ENCODE measurements around the gene SCPEP1.

SCPEP1 gene

GRCh38 chr17:57004944-57005579 lies 27.1 kb downstream of the SCPEP1 start:
- DNase-seq: no peak

DNA sequence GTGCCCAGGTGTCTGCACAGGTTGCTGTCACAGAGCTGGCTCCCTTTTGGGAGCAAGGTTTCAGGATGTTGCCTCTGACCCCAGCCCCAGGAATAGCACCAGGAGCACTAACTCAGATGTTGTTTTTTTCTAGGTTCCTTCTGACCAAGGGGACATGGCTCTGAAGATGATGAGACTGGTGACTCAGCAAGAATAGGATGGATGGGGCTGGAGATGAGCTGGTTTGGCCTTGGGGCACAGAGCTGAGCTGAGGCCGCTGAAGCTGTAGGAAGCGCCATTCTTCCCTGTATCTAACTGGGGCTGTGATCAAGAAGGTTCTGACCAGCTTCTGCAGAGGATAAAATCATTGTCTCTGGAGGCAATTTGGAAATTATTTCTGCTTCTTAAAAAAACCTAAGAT lies 28.1 kb downstream of the SCPEP1 start:
- no peak for DNase-seq

GRCh38 chr17:57008958-57009357 lies 31.0 kb downstream of the SCPEP1 start:
- no peak for DNase-seq

DNA sequence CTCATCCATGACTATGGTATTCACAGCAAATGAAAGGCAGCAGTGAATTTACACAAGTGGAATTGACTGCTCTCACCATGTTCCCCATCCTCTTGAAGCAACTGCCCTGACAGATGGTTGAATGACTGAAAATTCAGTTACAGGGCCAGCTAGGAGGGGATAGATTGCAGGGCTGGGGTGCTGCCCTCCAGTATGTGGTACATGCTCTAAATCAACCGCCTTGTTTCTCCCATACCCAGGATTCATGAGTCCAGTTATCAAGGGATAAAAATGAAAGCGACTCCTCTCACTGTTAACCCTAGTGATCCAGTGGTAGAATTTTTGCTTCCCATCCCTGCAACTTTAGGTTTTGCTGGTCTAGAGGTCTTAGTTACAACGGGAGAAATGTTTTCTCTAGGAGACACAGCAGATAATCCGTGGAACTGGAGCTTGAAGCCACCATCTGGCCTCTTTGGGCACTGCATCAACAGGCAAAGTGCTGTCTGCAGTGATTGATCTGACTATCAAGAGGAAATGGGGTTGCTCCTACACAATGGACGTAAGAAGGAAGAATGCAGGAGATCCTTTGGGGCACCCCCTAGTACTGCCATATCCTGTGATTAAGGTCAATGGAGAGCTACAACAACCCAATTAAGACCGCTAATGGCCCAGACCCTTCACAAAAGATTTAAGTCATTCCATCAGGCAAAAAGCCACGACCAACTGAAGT lies 32.0 kb downstream of the SCPEP1 start:
- peak; percentile 42 for DNase-seq

GRCh38 chr17:57010487-57010886 lies 32.6 kb downstream of the SCPEP1 start:
- no peak for DNase-seq

DNA sequence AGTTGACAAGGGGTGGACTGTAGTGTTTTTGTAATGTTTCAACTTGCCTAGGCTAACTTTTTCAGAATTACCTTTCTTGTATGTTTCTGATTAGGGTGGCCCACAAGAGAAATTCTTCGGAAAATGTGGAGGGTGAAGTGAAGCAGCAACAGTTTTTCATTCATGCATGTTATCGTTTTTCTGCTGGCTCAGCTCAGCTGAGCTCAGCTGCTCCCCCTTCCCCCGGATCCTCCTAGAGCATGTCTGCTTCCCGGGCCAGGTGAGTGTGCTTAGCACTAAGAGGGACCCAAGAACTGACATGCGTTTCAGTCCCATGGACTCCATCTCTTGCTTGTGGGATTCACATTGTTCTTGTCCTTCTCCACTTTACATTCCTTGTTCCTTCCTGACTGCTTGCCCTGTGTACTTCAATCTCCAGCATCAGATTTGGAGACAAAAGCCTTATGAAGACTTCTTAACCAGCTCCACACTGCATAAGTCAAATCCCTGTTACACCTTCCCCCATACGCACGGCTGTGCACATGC lies 33.6 kb downstream of the SCPEP1 start:
- DNase-seq: no peak

- no peak for DNase-seq
Measured at GRCh38 chr17:57016071-57016763, 38.3 kb downstream of the SCPEP1 start.

DNA sequence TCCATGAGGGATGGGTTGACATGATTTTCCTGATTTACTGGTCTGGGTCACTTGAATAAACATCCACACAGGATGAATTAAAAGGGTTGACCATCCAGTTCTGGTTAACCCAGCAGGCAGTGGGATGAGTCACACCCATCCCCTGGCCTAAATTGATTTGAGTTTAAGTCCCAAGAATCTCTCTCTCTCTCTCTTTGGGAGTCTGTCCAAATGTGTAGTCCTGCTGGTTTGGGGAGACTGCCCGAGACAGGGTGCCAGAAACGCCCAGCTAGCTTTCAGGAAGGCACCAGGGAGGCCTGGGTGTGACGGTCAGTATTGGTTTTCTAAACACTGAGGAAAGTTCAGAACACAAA lies 38.8 kb downstream of the SCPEP1 start:
- no peak for DNase-seq

GRCh38 chr17:57017625-57018024 lies 39.7 kb downstream of the SCPEP1 start:
- DNase-seq: no peak

GRCh38 chr17:57020208-57020607 lies 42.3 kb downstream of the SCPEP1 start:
- DNase-seq: no peak

DNA sequence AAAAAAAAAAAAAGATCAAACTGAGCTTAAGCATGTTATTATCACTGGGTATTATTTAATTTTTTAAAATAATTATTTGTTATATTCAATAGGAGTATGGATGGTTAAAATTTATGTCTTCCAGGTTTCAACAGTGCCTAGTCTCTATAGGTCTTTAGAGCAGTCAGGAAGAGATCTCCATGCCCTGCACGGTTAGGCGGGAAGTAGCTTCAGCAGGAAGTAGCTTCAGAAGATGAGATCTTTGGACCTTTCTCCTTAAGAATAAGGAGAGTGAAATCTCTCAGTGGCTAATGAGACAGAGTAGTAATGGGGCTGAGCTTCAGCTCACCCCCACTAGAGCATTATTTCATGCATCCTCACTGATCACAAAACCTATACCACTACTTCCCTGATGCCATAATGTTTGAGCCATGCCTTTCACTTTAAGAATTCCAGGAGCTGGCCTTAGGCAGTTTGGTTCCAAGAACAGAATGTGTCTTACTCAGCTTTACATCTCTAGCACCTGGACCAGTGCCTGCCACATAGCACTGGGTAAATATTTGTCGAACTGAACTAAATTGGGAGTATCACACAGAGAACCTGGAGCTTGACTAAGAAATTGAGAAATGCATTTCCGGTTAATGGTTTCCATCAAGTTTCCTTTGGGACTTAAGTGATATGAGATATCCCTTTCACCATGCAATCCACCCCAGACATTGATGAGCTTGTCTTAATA lies 43.5 kb downstream of the SCPEP1 start:
- DNase-seq: no peak

GRCh38 chr17:57025876-57026275 lies 47.9 kb downstream of the SCPEP1 start:
- no peak for DNase-seq

- no peak for DNase-seq
Measured at GRCh38 chr17:57027852-57028251, 49.9 kb downstream of the SCPEP1 start.

- no peak for DNase-seq
Measured at GRCh38 chr17:57032343-57032742, 54.4 kb downstream of the SCPEP1 start.

- DNase-seq: no peak
Measured at GRCh38 chr17:57033296-57033695, 55.4 kb downstream of the SCPEP1 start.

DNA sequence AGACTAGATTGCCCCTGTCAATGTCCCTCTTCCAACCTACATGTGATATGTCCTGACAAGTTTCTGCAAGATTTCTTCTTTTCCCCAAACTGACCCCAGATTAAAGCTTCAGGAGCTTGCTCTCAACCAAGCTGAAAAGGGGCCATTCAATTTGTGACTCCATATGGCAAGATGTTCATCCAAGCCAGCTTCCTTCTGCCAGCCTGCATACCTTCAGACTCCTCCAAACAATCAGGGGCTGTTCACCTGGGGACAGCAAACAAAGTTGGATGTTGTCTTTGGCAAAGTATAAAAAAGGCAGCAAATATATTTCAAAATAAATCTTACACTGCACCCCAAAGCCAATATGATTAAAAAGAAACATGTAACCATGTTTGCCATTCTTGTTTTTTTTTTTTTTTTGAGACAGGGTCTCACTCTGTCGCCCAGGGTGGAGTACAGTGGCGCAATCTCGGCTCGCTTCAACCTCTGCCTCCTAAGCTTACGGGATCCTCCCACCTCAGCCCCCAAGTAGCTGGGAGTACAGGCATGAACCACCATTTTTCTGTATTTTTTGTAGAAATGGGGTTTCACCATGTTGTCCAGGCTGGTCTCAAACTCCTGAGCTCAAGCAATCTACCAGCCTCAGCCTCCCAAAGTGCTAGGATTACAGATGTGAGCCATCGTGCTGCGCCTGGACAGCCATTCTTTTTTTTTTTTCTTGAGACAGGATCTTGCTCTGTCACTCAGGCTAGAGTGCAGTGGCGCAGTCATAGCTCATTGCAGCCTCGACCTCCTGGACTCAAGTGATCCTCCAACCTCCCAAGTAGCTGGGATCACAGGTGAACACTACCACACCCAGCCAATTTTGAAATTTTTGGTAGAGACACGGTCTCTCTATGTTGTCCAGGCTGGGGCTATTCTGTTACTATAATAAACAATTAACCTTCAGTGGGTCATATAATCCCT lies 57.1 kb downstream of the SCPEP1 start:
- DNase-seq: no peak

DNA sequence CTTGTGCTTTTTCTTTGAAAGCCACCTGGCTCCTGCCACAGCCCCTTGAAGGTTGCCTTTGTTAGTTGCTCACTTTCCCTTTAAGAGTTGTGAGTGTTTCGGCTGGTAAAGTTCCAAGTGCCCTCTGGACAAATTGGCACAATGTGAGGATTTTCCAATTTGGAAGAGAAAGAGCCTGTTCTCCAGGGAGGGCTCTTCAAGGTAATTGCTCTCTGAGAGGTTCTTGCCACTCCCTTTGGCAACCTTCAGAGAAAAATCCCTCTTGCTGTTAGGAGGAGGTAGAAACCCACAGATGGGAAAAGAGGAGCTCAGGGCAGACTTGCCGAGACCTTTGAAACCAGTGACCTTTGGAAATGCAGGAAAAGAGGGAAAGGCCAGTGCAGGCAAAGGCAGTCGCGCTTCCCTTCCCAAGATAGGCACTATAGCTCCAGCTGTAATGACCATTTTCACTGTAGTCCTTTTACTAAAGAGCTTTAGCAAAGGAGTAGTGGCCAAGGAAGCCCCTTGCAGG lies 58.1 kb downstream of the SCPEP1 start:
- no peak for DNase-seq

GRCh38 chr17:57037411-57037810 lies 59.5 kb downstream of the SCPEP1 start:
- DNase-seq: no peak

DNA sequence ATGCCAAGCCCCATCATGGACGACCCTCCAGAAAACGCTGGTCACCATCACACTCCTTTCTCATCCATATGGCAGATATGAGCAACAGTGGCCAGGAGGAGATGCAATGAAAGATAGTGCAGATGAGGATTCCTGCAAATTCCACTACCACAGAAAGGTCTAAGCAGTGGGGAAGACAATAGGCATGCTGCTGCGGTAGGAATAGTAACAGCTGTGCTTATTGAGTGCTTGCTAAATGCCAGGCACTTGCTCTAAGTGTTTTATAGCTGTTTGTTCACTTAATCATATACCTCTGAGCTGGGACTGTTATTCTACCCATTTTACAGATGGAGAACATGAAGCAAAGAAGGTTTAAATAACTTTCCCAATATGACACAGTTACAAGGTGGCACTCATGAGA lies 60.6 kb downstream of the SCPEP1 start:
- DNase-seq: no peak

- DNase-seq: no peak
Measured at GRCh38 chr17:57040571-57040970, 62.6 kb downstream of the SCPEP1 start.

- DNase-seq: no peak
Measured at GRCh38 chr17:57043276-57043675, 65.3 kb downstream of the SCPEP1 start.
